Putamen (tissue), 1 donor: ENCODE measurements around the gene SPACA6.

Source experiments
- DNase-seq: peaks from one replicate; pipeline ENCODE4 v3.0.0-alpha.2; 2016; ENCODE audit warnings: low spot score

Gene SPACA6

DNA sequence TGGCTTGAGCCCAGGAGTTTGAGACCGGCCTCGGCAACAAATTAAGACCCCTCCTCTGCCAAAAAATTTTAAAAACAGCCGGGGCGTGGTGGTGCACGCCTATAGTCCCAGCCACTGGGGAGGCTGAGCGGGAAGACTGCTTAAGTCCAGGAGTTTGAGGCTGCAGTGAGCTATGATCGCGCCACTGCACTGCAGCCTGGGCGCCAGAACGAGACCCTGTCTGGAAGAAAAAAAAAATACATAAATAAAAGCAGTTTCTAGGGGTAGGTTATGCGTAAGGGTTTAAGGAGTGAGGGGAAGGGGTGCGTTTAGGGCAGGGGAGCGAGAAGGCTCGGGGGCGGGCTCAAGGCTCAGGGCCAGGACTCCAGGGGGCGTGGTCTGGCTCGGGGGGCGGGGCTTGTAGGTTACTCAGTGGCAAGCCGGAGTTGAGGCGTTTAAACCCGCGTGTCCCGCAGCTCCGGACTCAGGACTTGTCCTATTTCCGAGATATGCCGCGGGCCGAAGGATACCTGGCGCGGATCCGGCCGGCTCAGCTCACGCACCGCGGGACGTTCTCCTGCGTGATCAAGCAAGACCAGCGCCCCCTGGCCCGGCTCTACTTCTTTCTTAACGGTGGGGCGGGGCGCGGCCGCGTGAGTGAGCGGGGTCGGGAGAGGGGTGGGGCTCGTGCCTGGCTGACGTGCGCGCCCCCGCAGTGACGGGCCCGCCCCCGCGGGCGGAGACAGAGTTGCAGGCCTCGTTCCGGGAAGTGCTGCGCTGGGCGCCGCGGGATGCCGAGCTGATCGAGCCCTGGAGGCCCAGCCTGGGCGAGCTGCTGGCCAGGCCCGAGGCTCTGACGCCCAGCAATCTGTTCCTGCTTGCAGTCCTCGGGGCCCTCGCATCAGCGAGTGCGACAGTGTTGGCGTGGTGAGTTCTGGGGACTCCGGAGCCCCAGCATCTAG, 10.7 kb downstream of the SPACA6 start:
- peak; percentile 93 for DNase-seq

DNA sequence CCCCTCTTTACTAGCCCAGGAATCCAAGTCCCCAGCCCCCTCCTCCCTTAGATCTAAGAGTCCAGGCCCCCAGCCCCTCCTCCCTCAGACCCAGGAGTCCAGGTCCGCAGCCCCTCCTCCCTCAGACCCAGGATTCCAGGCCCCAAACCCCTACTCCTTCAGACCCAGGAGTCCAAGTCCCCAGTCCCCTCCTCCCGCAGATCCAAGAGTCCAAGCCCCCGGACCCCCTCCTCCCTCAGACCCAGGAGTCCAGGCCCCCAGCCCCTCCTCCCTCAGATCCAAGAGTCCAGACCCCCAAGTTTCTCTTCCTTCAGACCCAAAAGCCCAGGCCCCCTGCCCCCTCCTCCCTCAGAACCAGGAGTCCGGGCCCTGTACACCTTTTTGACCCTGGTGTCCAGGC, 11.5 kb downstream of the SPACA6 start:
- no peak for DNase-seq

DNA sequence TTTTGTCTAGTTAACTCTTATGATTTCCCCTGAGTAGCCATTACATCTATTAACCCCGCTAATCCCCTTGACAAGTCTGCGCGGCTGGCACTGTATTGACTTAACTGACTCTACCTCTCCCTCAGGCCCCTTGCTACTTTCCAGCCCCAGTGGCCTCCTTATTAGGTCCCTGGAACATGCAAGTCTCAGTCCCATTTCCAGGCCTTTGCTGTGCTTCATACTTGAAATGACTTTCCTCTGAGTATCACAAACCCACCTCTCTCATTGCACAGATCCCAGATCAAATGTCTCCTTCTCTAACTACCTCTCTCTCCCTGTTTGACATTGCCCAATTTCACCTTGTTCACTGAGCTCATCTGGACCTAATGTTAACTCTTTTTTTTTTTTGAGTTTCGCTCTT, 13.2 kb downstream of the SPACA6 start:
- DNase-seq: no peak

DNA sequence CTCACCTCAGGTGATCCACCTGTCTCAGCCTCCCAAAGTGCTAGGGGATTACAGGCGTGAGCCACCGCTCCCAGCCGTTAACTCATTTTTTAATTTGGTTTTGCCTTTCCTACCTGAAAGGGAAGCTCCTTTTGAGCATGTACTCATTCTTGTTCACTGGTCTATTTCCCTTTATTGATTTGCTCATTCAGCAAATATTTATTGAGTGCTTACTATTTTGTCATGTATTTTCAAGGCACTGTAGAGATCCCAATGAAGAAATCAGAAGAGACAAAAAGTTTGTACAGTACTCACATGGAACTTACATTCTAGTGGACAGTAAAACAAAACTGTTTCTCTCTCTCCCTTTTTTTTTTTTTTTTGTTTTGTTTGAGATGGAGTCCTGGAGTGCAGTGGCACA, 13.8 kb downstream of the SPACA6 start:
- DNase-seq: no peak

DNA sequence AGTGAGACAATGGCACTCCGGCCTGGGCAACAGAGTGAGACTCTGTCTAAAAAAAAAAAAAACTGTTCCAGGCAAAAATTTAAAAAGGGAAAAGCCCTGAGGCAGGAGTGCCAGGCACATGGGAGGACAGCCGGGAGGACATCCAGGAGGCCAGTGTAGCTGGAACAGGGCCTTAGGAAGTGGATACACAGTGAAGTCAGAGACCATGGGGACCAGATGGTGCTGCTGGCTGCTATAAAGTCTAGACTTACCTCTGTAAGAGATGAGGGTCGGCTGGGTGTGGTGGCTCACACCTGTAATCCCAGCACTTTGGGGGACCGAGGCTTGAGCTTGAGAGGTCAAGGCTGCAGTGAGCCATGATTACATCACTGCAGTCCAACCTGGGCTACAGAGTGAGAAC, 15.7 kb downstream of the SPACA6 start:
- no peak for DNase-seq

DNA sequence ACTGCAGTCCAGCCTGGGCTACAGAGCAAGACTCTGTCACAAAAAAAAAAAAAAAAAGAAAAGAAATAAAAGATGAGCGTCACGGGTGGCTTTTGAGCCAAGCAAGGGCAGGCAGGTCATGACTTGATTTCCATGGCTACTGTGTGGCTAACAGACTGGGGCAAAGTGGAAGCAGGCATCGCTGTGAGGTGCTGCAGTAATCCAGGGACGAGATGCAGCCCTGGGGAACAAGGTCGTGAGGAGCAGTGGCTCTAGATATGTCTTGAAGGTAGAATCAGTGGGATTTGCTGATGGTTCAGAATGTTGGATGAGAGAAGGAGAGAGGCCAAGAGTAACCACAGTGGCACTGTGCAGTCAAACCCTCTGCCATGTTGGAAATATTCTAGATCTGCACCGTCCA, 16.4 kb downstream of the SPACA6 start:
- DNase-seq: no peak

DNA sequence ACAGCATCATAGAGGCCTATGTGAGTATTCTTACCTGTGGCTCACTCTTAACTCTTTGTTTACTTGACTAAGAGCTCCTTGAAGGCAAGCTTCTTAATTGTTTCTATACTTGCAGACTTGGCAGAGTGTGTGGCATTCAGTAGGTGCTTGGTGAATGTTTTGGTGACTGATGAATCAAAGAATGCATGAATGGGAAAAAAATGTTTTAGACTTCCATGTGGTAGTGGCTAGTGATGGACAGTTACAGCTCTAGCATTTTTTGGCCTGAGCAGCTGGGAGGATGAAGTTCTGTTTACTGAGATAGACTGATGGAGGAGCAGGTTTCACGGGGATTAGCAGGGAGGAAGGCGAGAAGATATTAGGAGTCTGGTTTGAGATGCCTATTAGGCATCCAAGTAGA, 17.0 kb downstream of the SPACA6 start:
- no peak for DNase-seq

DNA sequence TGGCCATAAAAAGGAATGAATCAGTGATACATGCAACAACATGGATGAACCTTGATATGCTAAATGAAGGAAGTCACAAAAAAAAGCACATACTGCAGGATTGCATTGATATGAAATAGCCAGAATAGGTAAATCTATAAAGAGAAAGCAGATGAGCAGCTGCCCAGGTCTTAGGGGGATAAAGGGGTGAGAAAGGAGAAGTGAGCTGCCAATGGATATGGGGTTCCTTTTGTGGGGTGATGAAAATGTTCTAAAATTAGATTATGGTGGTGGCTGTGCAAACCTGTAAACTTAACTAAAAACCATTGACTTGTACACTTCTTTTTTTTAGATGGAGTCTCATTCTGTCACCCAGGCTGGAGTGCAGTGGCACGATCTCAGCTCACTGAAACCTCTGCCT, 18.6 kb downstream of the SPACA6 start:
- DNase-seq: no peak

DNA sequence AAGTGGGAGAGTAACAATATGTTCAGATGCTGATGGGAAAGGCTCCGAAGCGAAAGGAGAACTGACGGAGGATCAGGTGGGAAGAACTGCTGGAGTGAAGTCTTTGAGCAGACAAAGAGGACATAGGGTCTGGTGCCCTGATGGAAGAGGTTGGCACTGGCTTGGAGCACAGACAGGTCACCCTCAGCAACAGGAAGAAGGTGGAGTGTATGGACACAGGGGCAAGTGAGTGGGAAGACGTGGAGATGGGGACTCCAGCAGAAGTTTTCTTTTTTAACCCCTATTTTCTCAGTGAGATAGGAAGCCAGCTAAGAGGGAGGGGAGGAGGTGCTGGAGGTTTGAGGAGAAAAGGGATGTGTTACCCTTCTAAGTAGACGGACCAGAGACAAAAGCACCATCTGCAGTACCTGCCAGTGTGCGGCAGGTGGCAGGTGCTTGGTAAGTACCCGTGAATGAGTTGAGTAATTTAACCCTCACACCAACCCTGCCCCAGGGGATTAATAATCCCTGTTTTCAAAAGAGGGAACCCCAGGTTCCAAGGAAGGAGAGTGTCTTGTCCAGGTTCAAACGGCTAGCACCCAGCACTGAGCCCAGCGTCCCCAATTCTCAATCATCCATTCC, 19.4 kb downstream of the SPACA6 start:
- DNase-seq: no peak

DNA sequence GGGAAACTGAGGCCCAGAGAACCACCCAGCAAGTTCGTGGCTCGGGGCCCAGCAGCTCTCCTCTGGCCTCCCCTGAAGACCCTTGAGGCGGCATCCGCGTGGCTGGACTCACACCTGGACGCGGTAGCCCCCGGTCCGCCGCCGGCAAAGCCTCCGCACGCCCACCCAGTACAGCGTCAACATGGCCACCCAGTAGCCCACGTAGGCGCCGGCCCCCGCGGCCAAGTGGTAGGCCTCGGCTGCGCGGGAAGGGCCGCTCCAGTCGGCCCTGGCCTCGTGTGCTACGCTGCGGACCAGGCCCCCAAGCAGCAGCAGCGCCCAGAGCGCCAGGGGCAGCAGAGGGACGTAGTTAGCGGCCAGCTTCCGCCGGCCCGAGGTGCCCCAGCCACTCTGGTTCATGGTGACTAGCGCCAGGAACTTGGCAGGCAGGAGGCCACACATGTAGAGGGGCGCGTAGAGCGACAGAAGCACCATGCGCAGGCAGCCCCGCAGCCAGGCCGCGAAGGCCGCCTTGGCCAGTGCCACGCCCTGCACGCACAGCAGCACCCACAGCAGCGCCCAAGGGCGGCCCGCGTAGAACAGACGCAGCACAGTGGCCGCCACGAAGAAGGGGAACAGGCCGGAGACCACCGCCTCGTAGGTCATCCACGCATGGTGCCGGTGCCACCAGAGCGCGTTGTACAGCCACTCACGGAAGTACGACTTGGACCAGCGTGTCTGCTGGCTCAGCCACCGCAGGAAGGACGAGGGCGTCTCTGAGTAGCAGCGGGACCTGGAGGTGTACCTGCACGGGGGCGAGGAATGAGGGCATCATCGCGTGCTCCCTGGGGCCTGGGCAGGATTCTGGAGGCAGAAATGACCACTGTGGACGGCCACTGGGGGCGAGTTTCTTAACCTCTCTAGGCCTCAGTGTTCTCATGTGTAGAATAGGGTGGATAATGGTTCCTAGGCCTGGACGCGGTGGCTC, 20.5 kb downstream of the SPACA6 start:
- DNase-seq: no peak

DNA sequence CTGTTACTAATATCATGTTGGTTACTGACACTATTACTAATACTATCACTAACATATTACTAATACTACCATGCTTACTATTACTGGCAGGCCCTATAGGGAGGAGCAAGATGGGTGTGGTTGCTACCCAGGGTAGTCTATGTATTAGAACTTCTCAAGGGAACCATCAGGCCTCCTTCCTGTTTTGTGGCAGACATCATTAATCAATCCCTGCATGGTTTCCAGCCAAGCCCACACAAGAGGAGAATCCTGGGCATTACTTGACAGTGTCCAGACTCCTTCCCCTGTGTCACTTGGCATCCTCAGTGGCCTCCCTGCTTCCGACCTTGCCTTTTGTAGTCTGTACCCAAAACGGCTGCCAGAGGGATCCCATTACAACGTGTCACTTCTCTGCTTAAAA, 21.7 kb downstream of the SPACA6 start:
- no peak for DNase-seq

DNA sequence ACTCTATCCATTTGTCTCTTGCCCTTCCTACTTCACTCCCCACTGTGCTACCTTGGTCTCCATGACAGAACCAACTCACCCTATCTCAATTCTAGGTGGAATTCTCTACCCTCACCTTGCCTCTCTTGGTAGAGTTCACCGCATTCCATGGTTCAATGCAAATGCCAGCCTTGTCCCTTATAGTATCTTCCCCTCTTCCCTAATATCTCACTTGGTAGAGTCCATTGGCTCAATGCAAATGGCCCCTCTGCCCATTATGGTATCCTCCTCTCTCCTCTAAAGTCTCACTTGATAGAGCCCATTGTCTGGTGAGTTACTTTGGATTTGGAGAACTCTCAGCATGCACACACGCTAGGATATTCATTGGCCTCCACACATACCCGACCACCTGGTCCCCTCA, 22.7 kb downstream of the SPACA6 start:
- DNase-seq: no peak

DNA sequence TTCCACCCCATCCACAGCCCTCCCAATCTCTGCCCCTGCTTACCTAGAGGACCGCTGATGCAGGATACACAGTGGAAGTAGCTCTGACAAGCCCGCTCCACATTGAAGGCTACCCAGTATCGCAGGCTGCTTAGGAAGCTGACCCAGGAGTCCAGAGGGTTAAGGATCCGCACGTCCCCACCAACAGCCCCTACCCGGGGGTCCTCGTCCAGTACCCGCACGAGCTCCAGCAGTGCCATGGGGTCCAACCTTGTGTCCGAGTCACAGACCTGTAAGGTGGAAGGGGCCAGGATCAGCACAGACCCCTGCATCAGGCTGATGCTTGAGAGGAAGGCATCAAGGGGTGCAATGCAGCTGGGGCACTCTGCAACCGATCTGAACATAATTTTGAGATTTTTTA, 23.8 kb downstream of the SPACA6 start:
- no peak for DNase-seq

DNA sequence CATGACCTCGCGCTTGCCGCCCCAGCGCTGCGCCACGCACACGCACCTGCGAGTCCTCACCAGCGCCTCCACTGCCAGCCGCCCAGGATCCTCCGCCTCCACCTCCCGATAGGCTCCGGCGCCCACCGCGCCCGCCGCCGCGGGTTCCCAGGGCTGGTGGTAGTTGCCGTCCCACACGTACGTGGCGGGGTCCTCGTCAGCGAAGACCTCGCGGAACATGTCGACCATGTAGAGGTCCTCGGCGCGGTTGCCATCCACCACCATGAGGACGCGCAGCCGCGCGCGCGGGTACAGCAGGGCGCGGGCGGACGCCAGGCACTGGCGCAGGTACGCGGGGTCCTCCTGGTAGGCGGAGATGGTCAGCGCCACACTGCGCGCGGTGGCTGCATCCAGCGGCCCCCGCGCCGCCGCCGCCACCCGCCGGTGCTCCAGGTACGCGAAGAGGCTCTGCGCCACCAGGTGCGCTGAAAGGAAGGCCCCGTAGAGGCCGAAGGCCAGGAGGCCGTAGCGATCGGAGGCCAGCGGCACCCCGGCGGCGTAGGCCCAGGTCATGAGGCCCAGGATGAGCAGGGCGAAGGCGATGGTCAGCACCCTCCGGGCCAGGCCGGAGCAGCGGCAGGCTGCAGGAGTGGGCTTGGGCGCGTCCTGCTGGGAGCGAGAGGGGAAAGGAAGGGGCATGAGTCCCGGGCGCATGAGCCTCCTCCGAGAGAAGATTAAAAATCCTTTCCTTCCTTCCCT, 26.3 kb downstream of the SPACA6 start:
- DNase-seq: no peak

DNA sequence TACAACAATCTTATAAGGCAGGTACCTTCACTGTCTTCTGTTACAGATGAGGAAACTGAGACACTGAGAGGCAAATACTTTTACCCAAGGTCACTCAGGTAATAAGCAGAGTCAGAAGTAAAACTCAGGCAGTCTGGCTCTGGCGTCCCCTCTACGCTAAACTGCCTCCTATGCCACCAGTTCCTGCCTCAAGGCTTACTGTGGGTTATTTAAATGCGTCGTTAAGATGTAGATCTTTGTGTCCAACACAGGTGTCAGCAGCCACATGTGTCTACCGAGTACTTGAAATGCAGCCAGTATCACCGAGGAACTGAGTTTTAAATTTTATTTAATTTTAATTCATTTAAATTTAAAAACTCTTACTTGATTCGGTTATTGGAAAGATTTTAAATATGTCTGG, 28.8 kb downstream of the SPACA6 start:
- DNase-seq: no peak

DNA sequence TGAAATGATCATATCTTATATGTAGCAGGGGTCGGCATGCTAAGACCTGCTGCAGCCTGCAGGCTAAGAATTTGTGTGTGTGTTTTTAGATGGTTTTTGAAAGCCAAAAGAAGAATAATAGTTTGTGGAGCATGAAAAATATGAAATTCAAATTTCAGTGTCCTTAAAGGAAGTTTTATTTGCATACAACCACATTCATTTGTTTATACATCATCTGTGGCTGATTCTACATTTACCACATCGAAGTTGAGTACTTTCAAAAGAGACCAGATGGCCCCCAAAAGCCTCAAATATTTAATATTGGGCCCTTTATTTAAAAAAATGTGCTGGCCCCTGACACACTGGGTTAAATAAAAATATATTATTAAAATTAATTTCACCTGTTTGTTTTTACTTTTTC, 29.4 kb downstream of the SPACA6 start:
- DNase-seq: no peak

DNA sequence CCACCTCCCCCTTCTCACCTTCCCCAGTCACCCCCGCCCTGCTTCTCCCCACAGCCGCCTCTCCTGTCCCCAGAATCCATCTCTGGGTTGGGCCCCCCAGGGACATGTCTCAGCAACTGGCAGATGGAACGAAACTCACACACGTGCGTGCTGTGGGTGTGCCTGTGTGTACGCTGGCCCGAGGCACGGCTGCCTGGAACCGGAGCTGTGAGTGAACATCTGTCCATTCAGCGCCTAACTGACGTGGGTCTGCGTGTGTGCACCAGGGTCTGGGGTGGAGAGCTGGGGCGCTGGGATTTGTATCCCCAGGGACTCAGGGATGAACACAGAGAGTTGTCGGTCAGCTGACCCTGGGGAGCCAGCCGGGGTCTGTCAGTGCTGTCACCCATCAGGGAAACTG, 31.4 kb downstream of the SPACA6 start:
- no peak for DNase-seq

DNA sequence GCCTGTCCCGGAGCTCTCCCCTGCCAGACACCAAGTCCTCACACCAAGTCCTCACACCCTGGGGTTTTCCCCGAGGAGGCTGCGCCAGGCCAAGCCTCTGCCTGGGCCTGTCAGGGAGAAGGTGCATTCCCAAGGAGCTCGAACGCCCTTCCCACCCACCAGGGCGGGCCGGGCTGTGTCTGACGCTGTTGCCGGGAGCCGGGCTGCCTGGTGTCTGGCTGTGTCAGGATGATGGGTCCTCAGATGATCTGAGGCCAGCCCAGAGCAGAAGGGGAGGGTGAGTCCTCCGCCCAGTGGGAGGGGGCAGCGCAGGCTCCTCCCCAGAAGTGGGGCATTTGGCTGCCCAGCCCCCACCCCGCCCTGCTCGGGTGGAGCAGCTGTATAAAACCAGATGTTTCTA, 32.9 kb downstream of the SPACA6 start:
- DNase-seq: peak; percentile 87

DNA sequence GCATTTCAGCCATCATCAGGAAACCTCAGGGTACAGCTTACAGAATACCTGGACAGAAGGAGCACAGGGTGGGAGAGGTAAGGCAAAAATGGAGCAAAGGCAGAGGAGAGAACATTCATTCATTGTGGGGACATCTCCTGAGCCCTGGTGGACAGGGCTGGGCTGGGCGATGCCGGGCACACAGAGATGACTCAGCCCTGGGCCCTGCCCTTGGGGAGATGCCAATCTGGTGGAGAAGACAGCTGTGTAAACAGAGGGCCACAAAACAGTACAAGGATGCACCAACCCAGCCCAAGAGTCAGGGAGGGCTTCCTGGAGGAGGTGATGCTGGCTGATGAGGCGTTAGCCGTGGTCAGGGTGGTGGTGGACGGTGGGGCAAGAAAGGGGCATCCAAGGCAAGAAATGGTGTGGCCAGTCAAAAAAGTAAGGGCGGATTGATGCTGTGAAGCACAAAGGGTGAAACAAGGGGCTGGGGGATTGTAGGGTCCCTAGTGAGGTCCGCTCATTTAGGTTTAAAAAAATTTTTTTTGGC, 34.3 kb downstream of the SPACA6 start:
- no peak for DNase-seq

DNA sequence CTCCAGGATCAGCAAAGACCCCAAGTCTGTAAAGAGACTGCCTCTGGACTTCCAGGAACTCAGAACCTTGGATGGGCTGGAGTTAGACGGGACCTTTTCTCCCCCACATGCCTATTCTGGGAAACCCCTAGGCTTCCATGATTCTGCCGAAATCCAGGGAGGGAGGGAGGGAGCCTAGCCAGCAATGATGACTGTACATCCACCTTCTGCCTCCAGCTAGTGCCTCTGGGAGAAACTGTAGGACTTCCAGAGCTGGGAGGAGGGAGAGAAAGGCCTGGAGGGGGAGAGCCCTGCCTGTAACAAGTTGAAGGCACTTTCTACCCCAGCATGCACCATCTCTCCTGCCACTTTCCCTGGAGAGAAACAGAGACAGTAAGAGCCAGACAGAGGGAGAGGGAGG, 36.7 kb downstream of the SPACA6 start:
- DNase-seq: no peak

DNA sequence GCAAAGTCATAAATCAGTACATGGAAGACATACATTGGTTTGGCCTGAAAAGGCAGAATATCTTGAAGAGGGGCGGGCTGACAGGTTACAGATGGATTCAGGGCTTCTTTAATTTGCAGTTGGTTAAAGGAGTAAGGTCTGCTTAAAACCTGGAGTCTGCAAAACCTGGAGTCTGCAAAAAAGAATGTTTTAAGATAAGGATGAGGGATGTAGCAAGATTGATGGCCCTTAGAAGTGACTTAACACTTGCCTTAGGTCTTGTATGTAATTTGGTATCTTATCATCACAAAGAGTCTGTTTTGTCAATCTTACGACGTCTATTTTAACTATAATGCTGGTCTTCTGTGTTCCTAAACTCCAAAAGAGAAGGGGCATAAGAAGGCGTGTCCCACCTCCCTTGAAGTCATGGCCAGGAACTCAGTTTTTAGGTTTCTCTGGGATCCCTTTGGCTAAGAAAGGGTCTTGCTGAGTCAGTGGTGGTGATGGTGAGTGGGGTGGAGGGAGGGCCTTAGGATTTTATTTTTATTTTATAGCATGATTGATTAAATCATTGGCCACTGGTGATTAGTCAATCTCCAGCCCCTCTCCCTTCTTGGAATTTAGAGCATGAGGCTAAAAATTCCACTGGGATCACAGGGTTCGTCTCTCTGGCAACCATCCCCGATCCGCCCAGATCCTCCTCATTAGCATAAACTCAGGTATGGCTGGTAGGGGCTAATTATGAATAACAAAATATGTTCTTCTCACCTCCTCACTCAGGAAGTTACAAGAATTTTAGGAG, 40.8 kb downstream of the SPACA6 start:
- no peak for DNase-seq
